T follicular helper cell (primary cell): ENCODE results near the gene CCSER2.
"Not testable (repeated sequence)": the region's sequence is repeated elsewhere in the genome, so short reads cannot be mapped to it uniquely, and the experiment has no call there.

ENCODE experiments used
- DNase-seq: peaks from one replicate; pipeline ENCODE4 v3.0.0-alpha.2; 2020; ENCODE audit warnings: low read depth

The CCSER2 gene

DNA sequence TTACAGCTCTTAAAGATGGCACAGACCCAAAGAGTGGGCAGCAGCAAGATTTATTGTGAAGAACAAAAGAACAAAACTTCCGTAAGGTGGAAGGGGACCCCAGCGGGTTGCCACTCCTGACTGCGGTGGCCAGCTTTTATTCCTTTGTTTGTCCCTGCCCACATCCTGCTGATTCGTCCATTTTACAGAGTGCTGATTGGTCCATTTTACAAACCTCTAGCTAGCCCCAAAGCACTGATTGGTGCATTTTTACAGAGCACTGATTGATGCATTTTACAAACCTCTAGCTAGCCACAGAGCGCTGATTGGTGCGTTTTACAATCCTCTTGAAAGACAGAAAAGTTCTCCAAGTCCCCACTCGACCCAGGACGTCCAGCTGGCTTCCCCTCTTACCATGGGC lies 16.8 kb upstream of the CCSER2 start:
- DNase-seq, result no peak

DNA sequence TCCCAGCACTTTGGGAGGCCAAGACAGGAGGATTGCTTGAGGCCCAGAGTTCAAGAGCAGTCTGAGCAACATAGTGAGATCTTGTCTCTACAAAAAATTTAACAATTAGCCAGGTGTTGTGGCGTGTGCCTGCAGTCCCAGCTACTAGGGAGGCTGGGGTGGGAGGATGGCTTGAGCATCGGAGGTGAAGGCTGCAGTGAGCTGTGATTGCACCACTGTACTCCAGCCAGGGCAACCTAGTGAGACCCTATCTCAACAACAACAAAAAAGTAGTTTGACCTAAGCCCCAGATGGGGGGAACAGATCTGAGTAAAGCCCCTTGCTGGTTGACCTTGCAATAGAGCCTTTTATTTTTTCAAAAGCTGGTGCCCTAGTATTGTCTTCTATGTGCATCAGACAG lies 15.6 kb upstream of the CCSER2 start:
- no peak for DNase-seq

DNA sequence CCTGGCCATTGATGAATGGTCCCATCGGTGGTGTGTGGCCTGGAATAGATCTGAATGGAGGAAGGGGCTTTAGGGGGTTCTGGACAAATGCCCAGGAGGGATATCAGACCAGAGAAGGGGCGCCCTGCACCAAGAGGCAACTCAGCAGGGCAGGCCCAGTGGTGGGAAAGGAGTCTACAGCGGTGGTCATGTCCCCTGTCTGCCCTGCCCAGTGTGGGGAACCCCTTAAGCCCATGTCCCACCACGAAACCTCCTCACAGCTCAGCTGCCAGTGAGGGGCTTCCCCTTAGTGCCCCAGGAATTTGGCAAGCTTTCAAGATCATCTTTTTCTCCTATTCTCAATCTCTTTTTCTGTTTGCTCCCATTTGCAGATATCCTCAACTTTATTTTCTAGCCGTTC lies 14.1 kb upstream of the CCSER2 start:
- no peak for DNase-seq

DNA sequence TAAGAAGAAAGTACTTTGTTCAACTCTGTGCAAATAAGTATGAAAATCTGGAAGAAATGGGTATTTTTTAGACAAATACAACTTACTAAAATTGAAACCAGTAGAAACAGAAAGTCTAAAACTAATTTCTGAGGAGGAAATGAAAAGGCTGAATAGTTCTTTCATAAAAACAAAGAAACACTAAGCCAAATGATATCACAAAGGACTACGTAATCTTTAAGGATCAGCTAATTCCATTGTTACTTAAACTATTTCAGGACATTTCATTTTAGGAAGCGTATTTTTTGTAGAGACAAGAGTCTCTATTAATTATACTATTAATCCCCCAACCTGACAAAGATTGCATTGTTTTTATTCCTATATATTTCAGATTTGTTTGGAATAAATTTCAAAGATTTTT lies 11.2 kb upstream of the CCSER2 start:
- DNase-seq, result no peak

DNA sequence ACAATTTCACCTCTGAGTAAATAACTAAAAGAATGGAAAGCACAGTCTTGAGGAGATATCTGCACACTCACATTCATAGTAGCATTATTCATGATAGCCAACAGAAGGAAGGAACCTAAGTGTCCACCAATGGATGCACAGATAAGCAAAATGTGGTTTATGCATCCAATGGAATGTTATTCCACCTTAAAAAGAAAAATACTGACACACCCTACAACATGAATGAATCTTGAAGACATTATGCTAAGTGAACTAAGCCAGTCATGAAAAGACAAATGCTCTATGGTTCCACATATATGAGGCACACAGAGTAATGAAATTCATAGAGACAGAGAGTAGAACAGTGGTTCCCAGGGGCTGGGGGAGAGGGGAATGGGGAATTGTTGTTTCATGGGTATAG lies 6.5 kb upstream of the CCSER2 start:
- no peak for DNase-seq

DNA sequence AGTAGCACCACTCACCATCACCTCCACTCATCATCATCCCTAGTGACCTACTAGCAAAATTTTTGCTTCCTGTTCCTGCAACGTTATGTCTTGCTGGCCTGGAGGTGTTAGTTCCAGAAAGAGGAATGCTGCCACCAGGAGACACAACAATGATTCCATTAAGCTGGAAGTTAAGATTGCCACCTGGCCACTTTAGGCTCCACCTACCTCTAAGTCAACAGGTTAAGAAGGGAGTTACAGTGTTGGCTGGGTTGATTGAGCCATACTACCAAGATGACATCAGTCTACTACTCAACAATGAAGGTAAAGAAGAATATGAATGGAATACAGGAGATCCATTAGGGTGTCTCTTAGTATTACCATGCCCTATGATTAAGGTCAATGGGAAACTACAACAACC lies 4.8 kb upstream of the CCSER2 start:
- not testable (repeated sequence) for DNase-seq

DNA sequence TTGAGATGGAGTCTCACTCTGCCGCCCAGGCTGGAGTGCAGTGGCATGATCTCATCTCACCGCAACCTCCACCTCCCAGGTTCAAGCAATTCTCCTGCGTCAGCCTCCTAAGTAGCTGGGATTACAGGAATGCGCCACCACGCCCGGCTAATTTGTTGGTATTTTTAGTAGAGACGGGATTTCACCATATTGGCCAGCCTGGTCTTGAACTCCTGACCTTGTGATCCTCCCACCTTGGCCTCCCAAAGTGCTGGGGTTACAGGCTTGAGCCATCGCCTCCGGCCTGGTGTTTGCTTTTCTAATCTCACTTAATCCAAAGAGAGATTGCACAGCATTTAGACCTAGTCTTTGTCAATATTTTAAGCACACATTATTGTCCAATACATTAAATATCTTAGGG lies 1.4 kb upstream of the CCSER2 start:
- DNase-seq, result not testable (repeated sequence)

DNA sequence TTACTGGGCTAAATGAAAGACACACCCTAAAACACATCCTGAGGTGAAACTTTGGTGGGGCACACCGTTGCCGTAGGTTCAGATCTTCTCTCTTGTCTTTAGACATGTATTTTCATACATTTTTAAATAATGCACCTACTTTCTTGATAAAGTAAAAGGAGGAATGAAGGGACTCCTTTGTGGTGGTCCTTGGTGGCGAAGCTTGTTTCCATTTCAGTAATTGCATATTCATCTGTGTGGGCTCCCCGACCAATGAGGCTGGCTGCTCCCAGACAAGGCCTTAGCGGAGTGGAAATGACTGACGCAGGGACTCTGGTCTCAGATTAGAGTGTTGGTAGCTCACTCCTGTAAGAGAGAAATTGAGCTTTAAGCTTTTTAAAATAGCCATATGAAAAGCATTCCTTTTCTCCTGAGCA lies 815 bp downstream of the CCSER2 start:
- peak; percentile 16 for DNase-seq

DNA sequence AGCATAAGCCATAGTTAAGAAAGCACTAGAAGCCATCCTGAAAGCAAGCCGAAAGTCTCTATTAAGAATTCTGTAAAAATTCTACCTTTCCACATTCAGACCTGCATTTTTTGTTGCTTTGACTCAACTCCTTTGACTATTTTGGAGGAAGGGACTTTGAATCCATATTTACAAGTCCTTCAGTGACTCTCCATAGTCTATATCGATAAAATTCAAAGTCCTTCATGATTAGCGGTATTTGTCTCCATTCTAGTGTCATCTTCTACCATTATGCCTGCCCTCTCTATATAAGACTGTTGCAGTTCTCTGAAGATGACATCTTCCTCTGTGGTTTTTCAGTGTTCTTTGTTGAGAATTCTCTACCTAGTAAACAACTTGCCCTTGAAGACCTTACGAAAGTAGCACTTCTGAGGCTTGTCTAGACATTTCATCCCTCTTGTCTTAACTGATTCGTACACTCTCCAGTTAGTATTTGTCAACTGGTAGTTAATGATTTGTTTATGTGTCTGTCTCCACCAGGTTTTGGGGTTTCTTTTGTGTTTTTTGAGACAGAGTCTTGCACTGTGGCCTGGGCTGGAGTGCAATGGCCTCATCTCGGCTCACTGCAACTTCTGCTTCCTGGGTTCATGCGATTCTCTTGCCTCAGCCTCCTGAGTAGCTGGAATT lies 1.7 kb downstream of the CCSER2 start:
- DNase-seq, result no peak

DNA sequence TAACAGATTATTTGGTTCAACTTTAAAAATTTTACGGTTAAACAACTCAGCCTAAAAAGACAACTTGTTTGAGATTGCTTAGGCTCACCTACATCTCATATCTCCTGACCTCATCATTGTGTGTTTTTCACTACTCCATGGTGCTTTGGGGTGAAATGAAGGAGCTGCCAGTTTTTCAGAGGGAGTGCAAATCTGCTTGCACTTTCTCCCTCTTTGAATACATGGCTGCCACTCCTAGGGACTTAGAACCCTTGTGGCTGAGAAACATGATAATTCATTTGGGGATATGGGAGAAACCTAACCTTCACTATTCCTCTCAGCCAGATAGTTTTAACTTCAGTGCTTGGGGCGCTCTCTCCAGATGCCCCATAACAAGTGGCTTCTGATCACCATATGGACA lies 2.7 kb downstream of the CCSER2 start:
- DNase-seq, result no peak

DNA sequence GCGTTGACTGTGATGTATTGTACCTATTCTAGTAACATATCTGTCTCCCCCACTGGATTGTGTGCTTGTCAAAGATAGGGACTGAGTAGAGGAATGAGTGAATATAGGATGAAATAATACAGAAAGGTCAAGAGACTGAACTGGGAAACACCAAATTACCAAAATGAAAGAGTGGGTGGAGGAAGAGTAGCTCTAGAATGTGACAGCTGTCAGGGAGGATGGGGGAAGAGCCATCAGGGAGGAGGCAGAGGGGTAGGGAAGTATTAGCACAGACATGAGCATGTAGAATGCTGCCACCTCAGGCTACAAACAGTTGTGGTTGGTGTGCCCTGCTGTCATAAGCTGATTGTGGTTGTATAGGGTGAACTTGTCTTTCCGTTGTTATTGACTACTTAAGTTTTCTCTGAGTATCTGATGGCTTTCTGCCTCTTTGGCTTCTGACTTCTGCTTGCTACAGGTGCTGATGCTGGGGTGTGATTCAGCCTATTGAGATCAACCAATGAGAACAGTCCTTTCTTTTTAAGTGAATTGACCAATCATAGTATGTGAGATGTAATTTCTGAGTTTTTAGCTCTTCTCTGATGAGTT lies 5.6 kb downstream of the CCSER2 start:
- DNase-seq, result peak; percentile 47

DNA sequence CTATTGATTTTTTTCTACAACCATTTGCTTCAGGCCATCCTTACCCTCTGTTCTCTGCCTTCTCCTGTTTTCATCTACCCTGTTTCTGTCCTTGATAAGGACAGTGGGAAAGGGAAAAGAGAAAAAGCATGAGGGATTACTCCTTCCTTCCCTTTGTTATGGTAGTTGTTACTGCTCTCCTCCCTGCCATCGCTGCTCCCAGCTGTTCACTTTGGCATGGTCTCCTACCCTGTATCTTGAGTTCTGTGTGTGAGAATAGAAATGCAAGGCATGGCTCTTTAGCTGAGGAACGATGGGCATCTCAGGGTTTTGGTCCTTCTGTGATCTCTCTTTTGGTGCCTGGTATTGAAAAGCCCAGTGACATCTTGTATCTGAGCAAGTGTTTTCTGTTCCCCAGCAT lies 6.4 kb downstream of the CCSER2 start:
- no peak for DNase-seq

DNA sequence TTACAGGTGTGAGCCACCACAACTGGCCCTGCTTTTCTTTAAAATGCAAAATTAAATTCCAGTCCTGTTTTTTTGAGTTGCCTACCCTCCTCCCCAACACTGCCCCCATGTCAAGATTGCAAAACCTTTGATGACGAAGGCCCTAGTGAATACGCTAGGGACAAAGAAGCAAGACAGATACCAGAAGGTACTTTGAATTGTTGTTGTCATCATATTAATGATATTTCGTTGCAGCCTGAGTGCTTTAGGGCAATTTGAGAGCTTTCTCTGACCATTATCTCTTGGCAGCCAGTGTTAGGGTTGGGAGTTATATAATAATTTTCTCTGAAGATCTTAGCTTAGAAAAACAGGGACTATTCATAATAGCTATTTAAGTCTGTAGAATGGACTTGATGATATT lies 7.1 kb downstream of the CCSER2 start:
- no peak for DNase-seq

DNA sequence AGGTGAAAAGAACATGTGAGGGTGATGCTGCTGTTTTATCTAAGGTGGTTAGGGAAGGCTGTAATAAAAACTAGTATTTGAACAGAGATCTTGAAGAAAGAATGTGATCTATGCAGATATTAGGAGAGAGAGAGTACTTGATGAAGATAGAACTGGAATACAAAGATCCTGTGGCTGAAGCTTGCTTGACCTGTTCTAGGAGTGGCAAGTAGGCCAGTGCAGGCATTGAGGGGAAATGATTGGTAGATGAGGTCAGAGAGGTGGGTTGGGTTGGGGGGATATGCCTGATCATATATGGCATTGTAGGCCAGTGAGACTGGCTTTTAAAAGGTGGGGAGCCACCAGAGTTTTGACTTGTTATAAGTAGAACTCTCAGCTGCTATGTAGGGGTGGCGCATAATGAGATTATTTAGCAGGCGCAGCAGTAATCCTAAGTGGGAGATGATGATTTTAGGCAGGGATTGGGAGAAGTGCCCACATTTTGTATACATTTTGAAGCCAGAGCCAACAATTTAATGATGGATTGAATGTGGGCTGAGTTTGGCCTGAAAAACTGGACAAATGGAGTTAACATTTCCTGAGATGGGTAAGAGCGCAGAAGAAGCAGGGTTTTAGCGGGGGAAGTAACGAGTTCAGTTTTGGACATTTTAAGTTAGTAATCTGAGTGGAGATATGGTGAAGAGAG lies 8.2 kb downstream of the CCSER2 start:
- DNase-seq, result no peak

DNA sequence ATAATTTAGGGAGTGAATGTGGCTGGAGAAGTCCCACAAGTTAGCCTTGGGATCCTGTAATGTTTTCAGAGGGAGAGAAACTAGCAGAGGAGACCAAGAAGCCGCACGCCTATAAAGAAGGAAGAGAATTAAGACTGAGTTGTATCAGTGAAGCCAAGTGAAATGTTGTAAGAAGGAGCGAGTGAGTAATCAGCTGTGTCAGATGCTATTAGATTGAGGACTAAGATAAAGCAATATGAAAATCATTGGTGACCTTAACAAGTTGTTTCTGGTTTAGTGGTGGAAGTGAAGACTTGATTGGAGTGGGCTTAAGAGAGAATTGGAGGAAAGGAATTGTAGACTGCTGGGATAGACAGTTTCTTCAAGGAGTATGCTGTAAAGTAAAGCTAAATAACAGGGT lies 8.8 kb downstream of the CCSER2 start:
- no peak for DNase-seq

DNA sequence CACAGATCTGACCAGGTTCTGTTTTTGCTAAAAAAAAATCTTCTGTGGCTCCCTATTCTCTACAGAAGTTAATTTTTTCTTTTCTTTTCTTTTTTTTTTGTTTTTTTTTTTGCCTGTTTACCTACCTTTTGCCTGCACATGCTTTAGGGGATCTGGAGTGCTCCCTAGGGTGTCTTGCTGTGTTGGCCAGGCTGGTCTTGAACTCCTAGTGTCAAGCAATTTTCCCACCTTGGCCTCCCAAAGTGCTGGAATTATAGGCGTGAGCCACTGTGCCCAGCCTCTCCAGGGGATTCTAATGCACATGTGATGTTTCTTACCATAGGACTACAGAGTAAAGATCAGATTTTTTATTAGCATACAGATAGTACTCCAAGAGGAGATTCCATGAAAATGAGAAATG lies 10.6 kb downstream of the CCSER2 start:
- no peak for DNase-seq

DNA sequence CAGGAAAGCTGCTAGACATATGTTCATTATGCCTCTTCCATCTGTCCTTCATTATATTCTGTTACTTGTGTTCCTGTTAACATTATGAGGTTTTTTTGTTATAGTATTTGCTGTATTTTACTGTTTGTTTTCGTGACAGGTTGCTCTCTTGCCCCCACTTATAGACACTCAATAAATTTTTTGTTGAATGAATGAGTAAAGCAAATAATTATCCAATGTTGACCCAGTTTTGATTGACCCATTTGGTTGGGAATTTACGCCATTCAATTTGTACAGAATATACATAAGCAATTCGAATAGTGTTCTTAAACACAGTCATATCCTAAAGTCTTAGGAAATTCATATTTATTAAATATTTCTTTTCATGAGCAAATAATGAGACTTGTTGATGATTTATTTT lies 11.8 kb downstream of the CCSER2 start:
- DNase-seq, result no peak

DNA sequence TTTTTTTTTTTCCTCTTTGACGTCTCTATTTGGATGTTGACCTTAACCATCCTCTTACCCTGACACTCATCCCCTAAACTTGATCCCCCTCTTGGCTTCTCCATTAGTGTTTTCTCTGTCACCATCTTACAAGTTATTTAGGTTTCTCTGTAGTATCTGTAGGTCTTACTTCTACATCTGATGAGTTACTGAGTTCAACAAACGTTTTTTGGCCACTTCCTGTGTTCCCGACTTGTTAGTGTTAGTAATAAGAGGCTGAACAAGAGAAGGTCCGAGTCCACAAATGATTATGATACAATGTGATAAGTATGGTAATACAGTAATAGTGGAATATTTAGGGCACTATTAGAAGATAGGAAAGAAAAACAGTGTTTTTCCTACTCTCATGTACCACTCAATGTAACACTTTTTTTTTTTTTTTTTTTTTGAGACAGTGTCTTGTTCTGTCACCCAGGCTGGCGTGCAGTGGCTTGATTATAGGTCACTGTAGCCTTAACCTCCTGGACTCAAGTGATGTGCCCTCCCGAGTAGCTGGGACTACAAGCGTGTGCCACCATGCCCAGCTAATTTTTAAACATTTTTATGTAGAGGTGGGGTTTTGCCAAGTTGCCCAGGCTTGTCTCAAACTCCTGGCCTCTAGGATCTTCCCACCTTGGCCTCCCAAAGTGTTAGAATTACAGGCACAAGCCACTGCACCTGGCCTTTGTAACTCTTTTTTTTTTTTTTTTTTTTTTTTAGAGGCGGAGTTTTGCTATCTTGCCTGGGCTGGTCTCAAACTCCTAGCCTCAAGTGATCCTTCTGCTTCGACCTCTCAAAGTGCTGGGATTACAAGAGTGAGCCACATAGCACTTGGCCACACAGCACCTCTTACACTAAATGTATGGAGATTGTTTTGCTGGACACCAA lies 12.5 kb downstream of the CCSER2 start:
- no peak for DNase-seq

DNA sequence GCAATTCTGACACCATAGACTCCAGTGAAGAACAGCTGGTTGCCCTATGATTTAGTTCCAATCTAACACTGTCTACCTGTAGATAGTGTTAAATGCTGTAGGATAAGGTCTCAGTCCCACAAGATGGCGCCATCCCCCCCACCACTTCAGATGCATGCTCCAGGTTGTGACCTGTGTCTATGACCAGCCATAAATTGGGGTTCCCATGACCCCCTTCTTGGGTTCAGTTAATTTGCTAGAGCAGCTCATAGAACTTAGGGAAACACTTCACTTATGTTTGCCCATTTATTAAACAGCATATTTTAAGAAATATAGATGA lies 13.1 kb downstream of the CCSER2 start:
- no peak for DNase-seq

DNA sequence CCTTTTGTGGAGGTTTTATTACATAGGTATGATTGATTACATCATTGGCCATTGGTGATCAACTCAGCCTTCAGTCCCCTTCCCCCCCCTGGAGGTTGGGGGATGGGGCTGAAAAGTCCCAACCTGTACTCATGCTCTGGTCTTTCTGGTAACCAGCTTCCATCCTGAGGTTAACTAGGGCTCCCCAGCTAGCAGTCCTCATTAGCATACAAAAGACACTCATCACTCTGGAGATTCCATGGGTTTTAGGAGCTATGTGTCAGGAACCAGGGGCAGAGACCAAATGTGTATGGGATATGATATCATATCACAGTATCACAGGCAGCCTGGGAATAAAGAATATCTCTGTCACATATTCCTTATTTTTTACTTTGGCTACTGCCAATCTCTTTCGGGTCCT lies 13.6 kb downstream of the CCSER2 start:
- no peak for DNase-seq

DNA sequence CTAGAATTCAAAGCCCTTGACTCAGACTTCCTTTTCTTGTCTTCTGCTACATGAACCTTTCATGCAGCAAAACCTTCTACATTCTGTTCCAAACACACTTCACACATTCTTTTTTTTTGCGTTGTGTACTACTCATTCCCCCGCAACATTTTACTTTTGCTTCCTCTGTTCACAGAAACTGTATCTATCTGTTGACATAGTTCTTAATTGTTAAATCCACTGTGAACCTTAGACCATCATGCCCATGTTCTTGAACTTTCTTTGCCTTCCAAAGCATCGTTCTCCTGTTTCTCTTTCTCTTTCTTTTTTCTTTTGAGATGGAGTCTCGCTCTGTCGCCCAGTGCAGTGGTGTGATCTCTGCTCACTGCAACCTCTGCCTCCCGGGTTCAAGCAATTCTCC lies 14.2 kb downstream of the CCSER2 start:
- no peak for DNase-seq

DNA sequence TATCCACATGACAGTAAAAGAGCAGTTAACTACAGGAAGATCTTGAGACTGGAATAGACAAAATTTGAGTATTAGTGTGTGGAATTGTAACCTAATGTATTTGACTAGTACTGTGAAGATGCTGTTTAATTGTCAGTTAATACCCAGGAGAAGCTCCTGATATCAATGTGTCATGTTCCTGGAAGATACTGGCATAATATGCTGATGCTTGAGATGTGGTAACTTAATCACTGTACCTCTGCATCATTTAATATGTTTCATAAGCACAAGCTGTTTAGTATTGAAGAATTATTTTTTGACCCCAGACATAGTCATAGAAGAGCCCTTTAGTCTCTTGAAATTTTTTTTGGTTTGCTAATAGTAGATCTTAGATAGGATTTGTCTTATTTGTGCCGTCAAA lies 15.4 kb downstream of the CCSER2 start:
- DNase-seq, result no peak

DNA sequence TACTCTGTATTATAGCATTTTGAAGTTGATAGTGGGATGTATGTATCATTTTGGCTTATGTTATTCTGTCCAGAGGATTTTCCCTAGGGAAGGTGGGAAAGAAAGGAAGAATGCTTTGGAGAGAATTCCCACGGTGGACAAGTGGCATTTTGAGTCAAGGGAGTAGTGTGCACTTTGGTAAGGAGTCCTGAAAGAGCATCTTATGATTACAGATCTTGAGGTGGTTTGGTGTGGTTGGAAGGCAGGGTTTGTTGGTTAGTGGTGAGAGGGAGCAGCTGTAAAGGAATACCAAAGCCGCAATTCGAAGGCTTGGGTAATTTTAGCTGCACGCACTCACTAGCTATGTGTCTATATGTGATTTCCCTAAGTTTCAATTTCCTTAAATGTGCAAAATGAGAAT lies 16.1 kb downstream of the CCSER2 start:
- DNase-seq, result no peak
